Endodermal cell (in vitro differentiated cells): ENCODE measurements around the gene TTLL10. TPM values are rescaled to one million over a fixed set of nuclear protein-coding genes. Genes with fewer than 3 reads are reported as not detected.

Source experiments
- DNase-seq: peaks from one replicate; pipeline ENCODE4 v3.0.0-alpha.2; 2017
- H3K27ac ChIP-seq: 2 replicates; pipeline ENCODE4 v1.5.1; 2013; ENCODE audit warnings: mild to moderate bottlenecking, low read depth, low read length, moderate library complexity
- H3K27me3 ChIP-seq: 2 replicates; pipeline ENCODE4 v1.6.1; 2013; ENCODE audit warnings: mild to moderate bottlenecking, low read length, moderate library complexity; ENCODE audit not compliant: insufficient read depth, control insufficient read depth, poor library complexity, severe bottlenecking
- H3K36me3 ChIP-seq: 2 replicates; pipeline ENCODE4 v1.7.0; 2013; ENCODE audit warnings: mild to moderate bottlenecking, low read length, moderate library complexity; ENCODE audit not compliant: control insufficient read depth, insufficient read depth
- H3K4me1 ChIP-seq: one replicate; pipeline ENCODE4 v1.7.0; 2013; ENCODE audit warnings: low read length; ENCODE audit not compliant: control insufficient read depth, insufficient read depth
- H3K4me3 ChIP-seq: 2 replicates; pipeline ENCODE4 v1.5.1; 2013; ENCODE audit warnings: mild to moderate bottlenecking, low read length, moderate library complexity
- H3K9ac ChIP-seq: 2 replicates; pipeline ENCODE4 v1.6.1; 2013; ENCODE audit warnings: mild to moderate bottlenecking, low read length, moderate library complexity; ENCODE audit not compliant: poor library complexity, severe bottlenecking; ENCODE audit errors: extremely low read depth
- H3K9me3 ChIP-seq: 2 replicates; pipeline ENCODE4 v1.6.1; 2013; ENCODE audit warnings: mild to moderate bottlenecking, low read length, moderate library complexity; ENCODE audit not compliant: control insufficient read depth
- H3K27ac Mint-ChIP-seq: 2 replicates; pipeline ENCODE4 v1.8.0; 2020; ENCODE audit warnings: mixed read lengths
- H3K27me3 Mint-ChIP-seq: 2 replicates; pipeline ENCODE4 v1.8.0; 2021; ENCODE audit warnings: mild to moderate bottlenecking, mixed read lengths; ENCODE audit not compliant: insufficient read depth
- H3K36me3 Mint-ChIP-seq: 2 replicates; pipeline ENCODE4 v1.8.0; 2020; ENCODE audit warnings: low read depth, mixed read lengths
- H3K4me1 Mint-ChIP-seq: 2 replicates; pipeline ENCODE4 v1.8.0; 2020; ENCODE audit warnings: mixed read lengths
- H3K4me3 Mint-ChIP-seq: 2 replicates; pipeline ENCODE4 v1.8.0; 2020; ENCODE audit warnings: mild to moderate bottlenecking, moderate library complexity, mixed read lengths
- H3K9me3 Mint-ChIP-seq: 2 replicates; pipeline ENCODE4 v1.8.0; 2020; ENCODE audit warnings: mild to moderate bottlenecking, mixed read lengths
- CTCF ChIP-seq: fragments of 200-600 bp; sonication (generic); conservative IDR thresholded peaks from 2 replicates; pipeline ENCODE4 v1.5.0; 2021; ENCODE audit warnings: antibody characterized with exemption, mild to moderate bottlenecking
- WGBS, 2 experiments: methylation state at CpG; one replicate each; pipeline versions ENCODE4 v1.1.5 to v1.1.7; 2013; ENCODE audit warnings: missing lambda C conversion rate in 2 of 2, mixed read lengths in 1 of 2; ENCODE audit not compliant: insufficient coverage in 1 of 2, insufficient read length in 1 of 2; 5-methylcytosine and 5-hydroxymethylcytosine counted together
- total RNA-seq, 2 donors: library from RNA; stranded (reverse); fragmentation: NEBNext Ultra II Directional in 1 of 2; extraction: Animal tissue kit (Norgen Biotek cat#: 25700) in 1 of 2; gene quantifications; 2 replicates in 1 of 2; 3 replicates in 1 of 2; pipeline ENCODE4 v1.2.1, GENCODE V29; 2021

The TTLL10 gene
- total RNA-seq, 2 donors from 2014 or later, result 0.93 to 1.2 TPM

- no peak within 1 kb of the TSS for H3K9ac ChIP-seq
- H3K4me3 ChIP-seq, result peak within 1 kb of the TSS; percentile 35
- no peak within 1 kb of the TSS for H3K27ac ChIP-seq
- DNase-seq, result peak; percentile 89
- peaks cover 28% of the 10 kb centered on the region for H3K27me3 ChIP-seq
- H3K4me3 Mint-ChIP-seq, result peak within 1 kb of the TSS; percentile 26
- no peaks in the 10 kb centered on the region for H3K4me1 ChIP-seq
- H3K27ac Mint-ChIP-seq, result no peak within 1 kb of the TSS
- no peaks in the 10 kb centered on the region for H3K4me1 Mint-ChIP-seq
- no peaks in the 10 kb centered on the region for H3K36me3 Mint-ChIP-seq
- no peak for TF ChIP-seq CTCF
- no peaks in the 10 kb centered on the region for H3K36me3 ChIP-seq
- 13 to 16% methylated on average over 13 to 49 of the region's 49 CpGs for WGBS, 2 experiments
- H3K9me3 ChIP-seq, result no peaks in the 10 kb centered on the region
- H3K27me3 Mint-ChIP-seq, result peaks cover 1% of the 10 kb centered on the region
- H3K9me3 Mint-ChIP-seq, result no peaks in the 10 kb centered on the region
Measured at GRCh38 chr1:1206376-1206965, 32.8 kb downstream of the TTLL10 start, which contains the start of gene TNFRSF18. Gene TNFRSF18 (minus strand): TSS chr1:1206592. CDS start chr1:1206571, 21 bp downstream.

GRCh38 chr1:1206966-1207531, 33.4 kb downstream of the TTLL10 start:
- no peaks in the 10 kb centered on the region for H3K4me1 ChIP-seq
- Mint-ChIP-seq H3K4me3 (peak overlapping the region; percentile 26), H3K36me3 (no peaks in the 10 kb centered on the region), H3K4me1 (no peaks in the 10 kb centered on the region), H3K27ac (no peak overlapping the region), H3K9me3 (no peaks in the 10 kb centered on the region), H3K27me3 (peaks cover 1% of the 10 kb centered on the region)
- peak; percentile 62 for TF ChIP-seq CTCF
- no peak overlapping the region for H3K27ac ChIP-seq
- no peak for DNase-seq
- 90 to 91% methylated on average over 14 to 19 of the region's 19 CpGs for WGBS, 2 experiments
- H3K36me3 ChIP-seq, result no peaks in the 10 kb centered on the region
- no peaks in the 10 kb centered on the region for H3K9me3 ChIP-seq
- peaks cover 28% of the 10 kb centered on the region for H3K27me3 ChIP-seq
- no peak overlapping the region for H3K4me3 ChIP-seq
- H3K9ac ChIP-seq, result no peak overlapping the region

- no peak overlapping the region for H3K9ac ChIP-seq
- Mint-ChIP-seq H3K4me1 (no peaks in the 10 kb centered on the region), H3K4me3 (no peak overlapping the region), H3K27ac (no peak overlapping the region), H3K36me3 (no peaks in the 10 kb centered on the region), H3K9me3 (no peaks in the 10 kb centered on the region), H3K27me3 (peaks cover 1% of the 10 kb centered on the region)
- no peak overlapping the region for H3K4me3 ChIP-seq
- no peak overlapping the region for H3K27ac ChIP-seq
- H3K27me3 ChIP-seq, result peaks cover 28% of the 10 kb centered on the region
- H3K36me3 ChIP-seq, result no peaks in the 10 kb centered on the region
- no peaks in the 10 kb centered on the region for H3K9me3 ChIP-seq
- no peaks in the 10 kb centered on the region for H3K4me1 ChIP-seq
- TF ChIP-seq CTCF, result no peak
- WGBS, 2 experiments, result 87 to 93% methylated on average over 9 to 11 of the region's 11 CpGs
- no peak for DNase-seq
Measured at GRCh38 chr1:1207571-1207892, 33.9 kb downstream of the TTLL10 start.
